GM18951 (cell line): Measurements from ENCODE around the gene SLC1A2.

ENCODE experiments used
- POLR2A ChIP-seq: IDR thresholded peaks from 4 replicates; pipeline ENCODE4 v1.6.1; 2011; ENCODE audit warnings: mild to moderate bottlenecking; ENCODE audit not compliant: insufficient read length, insufficient read depth; ENCODE audit errors: extremely low read depth
- in situ Hi-C: fragments of 300-500 bp; cut with MboI; formaldehyde crosslinking; loops from one replicate; pipeline ENCODE4 v1.12.0; 2022; ENCODE audit warnings: low sequenced_read_pairs, mixed read lengths, inconsistent platforms; ENCODE audit not compliant: unreplicated experiment

Gene SLC1A2

DNA sequence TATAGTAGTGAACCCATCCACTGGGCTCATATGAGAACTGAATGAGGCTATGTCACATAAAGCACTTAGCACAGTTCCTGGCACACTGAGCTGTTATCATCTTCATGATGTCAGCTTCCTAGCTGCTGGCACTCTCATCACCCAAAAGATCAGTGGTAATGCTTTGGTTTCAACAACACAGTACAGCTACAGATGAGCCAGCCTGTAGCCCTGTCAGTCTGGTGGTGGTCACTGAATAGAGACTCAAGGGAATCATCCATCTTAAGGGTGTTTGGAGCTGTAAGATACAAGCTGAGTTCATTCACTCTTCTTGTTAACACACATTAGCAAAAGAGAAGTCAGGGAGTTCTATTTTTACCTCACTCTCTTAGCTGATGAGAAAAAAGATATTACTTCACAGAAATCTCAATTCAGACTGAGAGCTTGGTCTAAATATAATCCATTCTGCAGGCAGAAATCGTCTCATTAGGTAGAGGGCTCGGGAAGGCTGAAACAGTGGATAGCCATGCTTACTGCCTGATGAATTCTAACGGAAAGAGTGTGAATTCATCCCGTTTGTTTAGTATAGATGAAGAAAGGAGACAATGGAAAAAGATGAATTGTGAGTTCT is 6.3 kb upstream of the SLC1A2 start:
- TF ChIP-seq POLR2A = no peak
- in situ Hi-C loops = no loop called here

DNA sequence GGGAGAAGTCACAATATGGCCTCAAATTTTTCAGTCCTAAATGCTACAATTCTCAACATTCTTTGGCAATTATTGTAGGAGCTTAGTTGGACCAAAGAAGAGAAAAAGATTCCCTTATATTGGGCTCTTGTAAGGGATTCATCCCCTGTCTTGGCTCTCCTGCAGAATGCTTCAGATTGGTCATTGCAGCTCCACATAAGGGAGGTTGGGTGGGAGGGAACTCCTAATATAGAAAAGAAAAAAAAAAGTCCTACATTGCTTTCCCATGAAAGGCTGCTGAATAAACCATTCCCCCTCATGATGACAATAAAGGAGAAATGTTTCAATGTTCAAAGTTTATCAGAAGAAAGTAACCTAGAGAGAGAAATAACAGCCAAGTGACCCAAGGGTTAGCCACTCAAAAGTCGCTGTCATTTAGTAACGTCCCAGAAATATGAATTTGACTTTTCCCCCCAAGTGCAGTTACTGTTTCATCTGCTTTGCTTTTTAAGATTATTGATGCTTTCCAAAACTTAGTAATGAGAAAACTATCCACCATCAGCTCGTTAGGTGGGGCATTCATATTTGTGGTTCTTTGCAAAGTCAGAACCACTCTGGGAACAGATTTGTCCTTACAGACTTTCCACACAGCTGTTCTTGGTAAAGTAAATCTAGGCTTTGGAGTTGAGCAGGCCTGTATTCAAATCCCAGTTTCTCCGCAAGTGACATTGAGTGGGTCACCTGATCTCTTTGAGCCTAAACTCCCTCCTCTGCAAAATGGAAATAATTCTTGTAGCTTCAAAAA is 5.0 kb upstream of the SLC1A2 start:
- in situ Hi-C loops = loop anchor here (25.0 kb wide), 1 partner anchor 862 kb away; no protein-coding TSS in a partner anchor
- no peak for TF ChIP-seq POLR2A

- no peak for TF ChIP-seq POLR2A
- in situ Hi-C loops = loop anchor here (25.0 kb wide), 1 partner anchor 858 kb away; no protein-coding TSS in a partner anchor
Measured at GRCh38 chr11:35420371-35420770, 1.0 kb upstream of the SLC1A2 start.

GRCh38 chr11:35419830-35420333 is 524 bp upstream of the SLC1A2 start:
- in situ Hi-C loops = loop anchor here (25.0 kb wide), 1 partner anchor 858 kb away; no protein-coding TSS in a partner anchor
- TF ChIP-seq POLR2A = no peak

GRCh38 chr11:35418282-35419183 is 825 bp downstream of the SLC1A2 start:
- TF ChIP-seq POLR2A = no peak
- in situ Hi-C loops = loop anchor here (25.0 kb wide), 1 partner anchor 856 kb away; no protein-coding TSS in a partner anchor

GRCh38 chr11:35415487-35415886 is 3.9 kb downstream of the SLC1A2 start:
- in situ Hi-C loops = loop anchor here (25.0 kb wide), 1 partner anchor 853 kb away; no protein-coding TSS in a partner anchor
- no peak for TF ChIP-seq POLR2A

GRCh38 chr11:35414776-35415175 is 4.6 kb downstream of the SLC1A2 start:
- no peak for TF ChIP-seq POLR2A
- in situ Hi-C loops = loop anchor here (25.0 kb wide), 1 partner anchor 852 kb away; no protein-coding TSS in a partner anchor

- in situ Hi-C loops = loop anchor here (25.0 kb wide), 1 partner anchor 852 kb away; no protein-coding TSS in a partner anchor
- no peak for TF ChIP-seq POLR2A
Measured at GRCh38 chr11:35414311-35414710, 5.0 kb downstream of the SLC1A2 start.

GRCh38 chr11:35413598-35413997 is 5.8 kb downstream of the SLC1A2 start:
- TF ChIP-seq POLR2A = no peak
- in situ Hi-C loops = loop anchor here (25.0 kb wide), 1 partner anchor 851 kb away; no protein-coding TSS in a partner anchor

- in situ Hi-C loops = loop anchor here (25.0 kb wide), 1 partner anchor 850 kb away; no protein-coding TSS in a partner anchor
- TF ChIP-seq POLR2A = no peak
Measured at GRCh38 chr11:35412285-35412684, 7.1 kb downstream of the SLC1A2 start.

- in situ Hi-C loops = loop anchor here (10.0 to 25.0 kb wide), 2 partner anchors 482 to 845 kb away; no protein-coding TSS in a partner anchor
- TF ChIP-seq POLR2A = no peak
Measured at GRCh38 chr11:35407041-35407440, 12.3 kb downstream of the SLC1A2 start.

DNA sequence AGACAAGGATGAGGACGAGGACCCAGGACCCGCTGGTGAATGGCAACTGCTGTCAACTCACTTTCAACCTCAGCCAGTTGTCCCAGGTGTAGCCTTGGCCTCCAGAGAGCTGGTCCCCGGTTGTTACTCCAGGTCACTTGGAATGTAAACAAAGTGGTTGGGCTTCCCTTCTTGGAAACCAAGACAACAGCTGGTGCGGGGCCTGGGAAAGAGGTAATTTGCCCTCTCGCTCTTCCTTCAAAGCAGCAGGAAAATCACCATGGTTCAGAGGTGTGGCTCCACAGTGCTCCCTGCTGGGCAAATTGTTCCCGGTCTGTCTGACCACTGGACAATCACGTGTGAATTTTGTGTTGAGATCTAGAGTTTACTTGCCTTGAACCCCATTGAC is 15.0 kb downstream of the SLC1A2 start:
- no peak for TF ChIP-seq POLR2A
- in situ Hi-C loops = loop anchor here (10.0 to 25.0 kb wide), 2 partner anchors 480 to 842 kb away; no protein-coding TSS in a partner anchor
